ENCODE data around the gene IPO9. TPM values are rescaled to one million over a fixed set of nuclear protein-coding genes. Genes with fewer than 3 reads are reported as not detected.
"Not testable (repeated sequence)": the region's sequence is repeated elsewhere in the genome, so short reads cannot be mapped to it uniquely, and the experiment has no call there.

The IPO9 gene
- total and polyA plus RNA-seq, 2 experiments from 2014 or later, result 47.6 to 87.4 TPM

GRCh38 chr1:201900476-201900875, 71.5 kb downstream of the IPO9 start:
- Mint-ChIP-seq H3K4me1 (peaks cover 16% of the 10 kb centered on the region), H3K9me3 (no peaks in the 10 kb centered on the region), H3K27me3 (ENCODE audit: insufficient read depth, low read depth, poor library complexity) (peaks cover 16% of the 10 kb centered on the region), H3K36me3 (ENCODE audit: low read depth) (no peaks in the 10 kb centered on the region; the same call in 2 of the 3 replicates), H3K4me3 (no peak overlapping the region), H3K27ac (no peak overlapping the region)
- H3K4me2 ChIP-seq, result no peak overlapping the region
- DNase-seq (ENCODE audit: low spot score), result no peak
- H3K27me3 ChIP-seq (ENCODE audit: insufficient read depth), result no peaks in the 10 kb centered on the region
- TF ChIP-seq POLR2AphosphoS5 (IDR thresholded peaks at IDR 0.05; ENCODE audit: low read depth) (no peak), ZNF331 (CRISPR knock-in tag; IDR thresholded peaks at IDR 0.05; ENCODE audit: low read depth) (no peak), CREB1 (CRISPR knock-in tag; IDR thresholded peaks at IDR 0.05; ENCODE audit: low read depth) (no peak), STAT1 (IDR thresholded peaks at IDR 0.05; ENCODE audit: unreplicated experiment) (no peak), EZH2 (IDR thresholded peaks at IDR 0.05; ENCODE audit: low read depth, unreplicated experiment) (no peak), ZNF114 (CRISPR knock-in tag; IDR thresholded peaks at IDR 0.05) (no peak), EZH2phosphoT487 (IDR thresholded peaks at IDR 0.05; ENCODE audit: unreplicated experiment) (no peak), REST (IDR thresholded peaks at IDR 0.05; ENCODE audit: unreplicated experiment) (no peak), NANOG (IDR thresholded peaks at IDR 0.05; ENCODE audit: borderline replicate concordance) (no peak), JUNB (IDR thresholded peaks at IDR 0.05; ENCODE audit: unreplicated experiment) (no peak), CTCF (conservative IDR thresholded peaks at IDR 0.05; ENCODE audit: low read depth in 2 of 2) (no peak)
- H4K20me1 ChIP-seq (replicated peaks; ENCODE audit: insufficient read depth), result no peaks in the 10 kb centered on the region
- no peak overlapping the region for H2AFZ ChIP-seq
- H3K9me2 ChIP-seq (ENCODE audit: insufficient read depth), result 0 out of 2 replicates have a peak, but pooled peaks cover 7% of the 10 kb centered on the region
- no peaks in the 10 kb centered on the region for H3K79me2 ChIP-seq (replicated peaks; ENCODE audit: insufficient read depth)
- H3K36me3 ChIP-seq (ENCODE audit: insufficient read depth), result no peaks in the 10 kb centered on the region
- H3K4me3 ChIP-seq, result no peak overlapping the region
- no peak overlapping the region for H3K27ac ChIP-seq (ENCODE audit: low read depth)
- no peaks in the 10 kb centered on the region for H3F3A ChIP-seq (replicated peaks; ENCODE audit: low read depth)
- no peak for ATAC-seq
- H3K4me1 ChIP-seq (ENCODE audit: insufficient read depth), result peaks cover 2% of the 10 kb centered on the region; the same call in 1 of the 2 replicates

GRCh38 chr1:201901036-201901435, 72.1 kb downstream of the IPO9 start:
- not testable (repeated sequence) for ATAC-seq; H3K36me3 Mint-ChIP-seq (ENCODE audit: low read depth); H3K9me3 Mint-ChIP-seq

More at GRCh38 chr1:201901036-201901435, 72.1 kb downstream of the IPO9 start:
- H3F3A ChIP-seq (replicated peaks; ENCODE audit: low read depth); H3K27ac Mint-ChIP-seq; H4K20me1 ChIP-seq (replicated peaks; ENCODE audit: insufficient read depth); H3K4me2 ChIP-seq; H3K79me2 ChIP-seq (replicated peaks; ENCODE audit: insufficient read depth); H3K9me2 ChIP-seq (ENCODE audit: insufficient read depth); H3K27me3 ChIP-seq (ENCODE audit: insufficient read depth); H3K27ac ChIP-seq (ENCODE audit: low read depth); H2AFZ ChIP-seq; H3K36me3 ChIP-seq (ENCODE audit: insufficient read depth); H3K4me3 Mint-ChIP-seq; H3K4me3 ChIP-seq; DNase-seq (ENCODE audit: low spot score); H3K4me1 ChIP-seq (ENCODE audit: insufficient read depth): not testable (repeated sequence)
- peaks cover 12% of the 10 kb centered on the region for H3K4me1 Mint-ChIP-seq
- peaks cover 13% of the 10 kb centered on the region for H3K27me3 Mint-ChIP-seq (ENCODE audit: insufficient read depth, low read depth, poor library complexity)

Measured in GM23338 (cell line).